Stimulated activated naive B cell treated with anti-CD40 and anti-IgM and Interleukin-4, amounts not matched to agents 10 μg/mL and 1 μg/mL and 100 μg/mL, for 72 hours (primary cell): ENCODE results near the gene C9orf78.

Source experiments
- ATAC-seq, 2 donors: fragments of 150-1000 bp; cut with Tn5 transposase; replicated peaks; 2 replicates each; pipeline ENCODE4 v1.10.0; 2021; ENCODE audit warnings: moderate library complexity in 1 of 2
- DNase-seq: peaks from one replicate; pipeline ENCODE4 v3.0.0; 2021
- H3K27ac Mint-ChIP-seq: one replicate; pipeline ENCODE4 v1.8.0; 2022; ENCODE audit warnings: mild to moderate bottlenecking, mixed read lengths
- H3K27me3 Mint-ChIP-seq, 2 donors: one replicate each; pipeline ENCODE4 v1.8.0; 2022; ENCODE audit warnings: mixed read lengths in 2 of 2
- H3K36me3 Mint-ChIP-seq, 2 donors: one replicate each; pipeline ENCODE4 v1.8.0; 2022; ENCODE audit warnings: mixed read lengths in 2 of 2, mild to moderate bottlenecking in 1 of 2
- H3K4me1 Mint-ChIP-seq, 2 donors: one replicate each; pipeline ENCODE4 v1.8.0; 2022; ENCODE audit warnings: mixed read lengths in 2 of 2, mild to moderate bottlenecking in 1 of 2
- H3K4me3 Mint-ChIP-seq, 2 donors: one replicate each; pipeline ENCODE4 v1.8.0; 2022; ENCODE audit warnings: mild to moderate bottlenecking in 2 of 2, mixed read lengths in 2 of 2, moderate library complexity in 1 of 2
- H3K9me3 Mint-ChIP-seq, 2 donors: one replicate each; pipeline ENCODE4 v1.8.0; 2022; ENCODE audit warnings: mixed read lengths in 2 of 2, mild to moderate bottlenecking in 1 of 2

C9orf78 gene

DNA sequence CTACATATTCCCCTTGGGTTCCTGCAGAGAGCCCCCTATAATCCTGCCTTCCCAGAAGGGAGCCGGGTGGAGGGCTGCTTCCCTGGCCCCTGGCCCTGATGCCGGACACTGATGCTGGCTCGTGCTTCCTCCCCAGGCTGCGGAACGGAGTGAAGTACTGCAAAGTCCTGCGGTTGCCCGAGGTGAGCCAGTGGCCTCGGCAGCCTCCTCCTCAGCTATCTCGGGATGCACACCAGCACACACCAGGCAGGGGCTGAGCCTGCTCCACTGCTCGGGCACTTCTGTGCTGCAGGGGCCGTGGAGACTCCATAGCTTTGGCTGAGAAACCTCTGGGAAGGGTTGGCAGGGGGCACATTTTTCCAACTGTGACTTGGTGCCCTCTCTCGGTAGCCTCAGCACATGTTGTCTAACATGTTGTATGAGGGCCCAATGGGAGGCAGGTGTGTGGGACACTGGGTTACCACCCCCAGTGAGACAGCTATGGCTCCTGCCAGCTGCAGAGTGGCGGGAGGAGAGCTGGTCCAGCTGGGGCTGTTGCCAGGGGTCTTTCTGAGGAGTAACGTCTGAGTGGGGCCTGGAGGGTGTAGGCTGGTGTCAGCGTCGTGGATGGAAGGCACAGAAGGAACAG is 38.6 kb upstream of the C9orf78 start:
- H3K4me1 Mint-ChIP-seq, result peaks cover 8 to 12% of the 10 kb centered on the region in 2 donors
- no peaks in the 10 kb centered on the region for H3K27me3 Mint-ChIP-seq

DNA sequence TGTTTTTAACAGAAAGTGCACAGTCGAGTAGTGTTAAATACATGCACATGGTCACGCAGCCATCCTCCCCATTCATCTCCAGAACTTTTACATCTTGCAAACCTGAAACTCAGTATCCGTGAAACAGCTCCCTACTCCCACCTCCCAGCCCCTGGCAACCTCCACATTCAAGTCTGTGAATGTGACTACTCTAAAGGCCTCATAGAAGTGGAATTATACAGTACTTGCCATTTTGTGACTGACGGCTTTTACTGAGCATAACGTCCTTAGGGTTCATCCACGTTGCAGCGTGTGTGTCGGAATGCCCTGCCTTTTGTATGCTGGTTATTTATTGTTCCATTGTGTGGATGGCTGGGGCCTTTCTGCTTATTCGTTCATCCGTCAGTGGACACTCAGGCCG is 36.0 kb upstream of the C9orf78 start:
- Mint-ChIP-seq H3K4me1 (peaks cover 5 to 12% of the 10 kb centered on the region in 2 donors), H3K4me3 (no peak overlapping the region), H3K9me3 (no peaks in the 10 kb centered on the region), H3K27ac (no peak overlapping the region), H3K27me3 (no peaks in the 10 kb centered on the region), H3K36me3 (peaks cover 38 to 64% of the 10 kb centered on the region in 2 donors)
- ATAC-seq (no peak), DNase-seq (no peak)

More for the DNA sequence above, 38.6 kb upstream of the C9orf78 start:
- ATAC-seq (no peak), DNase-seq (no peak)
- Mint-ChIP-seq H3K36me3 (peaks cover 35 to 52% of the 10 kb centered on the region in 2 donors), H3K9me3 (no peaks in the 10 kb centered on the region), H3K4me3 (no peak overlapping the region), H3K27ac (peak overlapping the region; percentile 94)

GRCh38 chr9:129869585-129870501 is 34.8 kb upstream of the C9orf78 start:
- H3K36me3 Mint-ChIP-seq, result peaks cover 40 to 62% of the 10 kb centered on the region in 2 donors
- DNase-seq, result no peak
- no peaks in the 10 kb centered on the region for H3K27me3 Mint-ChIP-seq
- ATAC-seq, result no peak
- H3K4me3 Mint-ChIP-seq, result no peak overlapping the region
- no peaks in the 10 kb centered on the region for H3K9me3 Mint-ChIP-seq
- peaks cover 12% of the 10 kb centered on the region in 2 donors for H3K4me1 Mint-ChIP-seq
- peak overlapping the region; percentile 4 for H3K27ac Mint-ChIP-seq

DNA sequence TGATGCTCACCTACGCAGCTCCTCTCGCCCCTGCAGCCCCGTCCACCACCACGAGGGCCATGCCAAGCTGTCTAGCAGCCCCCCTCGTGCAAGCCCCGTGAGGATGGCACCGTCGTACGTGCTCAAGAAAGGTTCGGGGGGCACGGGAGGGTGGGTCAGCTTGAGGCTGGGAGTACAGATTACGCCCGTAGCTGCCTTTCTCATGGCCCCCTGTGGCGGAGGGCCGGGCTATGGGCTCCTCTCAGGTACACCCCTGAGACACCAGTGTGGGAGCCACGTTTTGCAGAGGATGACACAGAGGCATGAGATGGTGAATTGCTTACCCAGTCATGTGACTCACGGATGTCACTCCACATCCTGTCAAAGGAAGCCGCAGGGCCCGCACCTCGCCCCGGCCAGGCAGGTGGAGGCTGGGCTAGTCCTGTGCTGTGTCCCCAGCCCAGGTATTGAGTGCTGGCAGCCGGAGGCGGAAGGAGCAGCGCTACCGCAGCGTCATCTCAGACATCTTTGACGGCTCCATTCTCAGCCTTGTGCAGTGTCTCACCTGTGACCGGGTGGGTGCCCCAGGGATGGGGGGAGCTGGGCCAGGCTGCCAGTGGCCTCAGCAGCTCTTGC is 33.9 kb upstream of the C9orf78 start:
- Mint-ChIP-seq H3K4me3 (no peak overlapping the region), H3K4me1 (peaks cover 12% of the 10 kb centered on the region in 2 donors), H3K36me3 (peaks cover 38 to 58% of the 10 kb centered on the region in 2 donors), H3K9me3 (no peaks in the 10 kb centered on the region), H3K27ac (no peak overlapping the region), H3K27me3 (no peaks in the 10 kb centered on the region)
- DNase-seq, result no peak
- peak; percentile 56 to 80 for ATAC-seq

GRCh38 chr9:129868023-129868871 is 33.2 kb upstream of the C9orf78 start:
- Mint-ChIP-seq H3K27ac (no peak overlapping the region), H3K36me3 (peaks cover 38 to 58% of the 10 kb centered on the region in 2 donors), H3K27me3 (no peaks in the 10 kb centered on the region), H3K4me3 (peak overlapping the region in 1 of 2 donors; percentile 29), H3K9me3 (no peaks in the 10 kb centered on the region), H3K4me1 (peaks cover 12% of the 10 kb centered on the region in 2 donors)
- ATAC-seq (no peak), DNase-seq (no peak)

DNA sequence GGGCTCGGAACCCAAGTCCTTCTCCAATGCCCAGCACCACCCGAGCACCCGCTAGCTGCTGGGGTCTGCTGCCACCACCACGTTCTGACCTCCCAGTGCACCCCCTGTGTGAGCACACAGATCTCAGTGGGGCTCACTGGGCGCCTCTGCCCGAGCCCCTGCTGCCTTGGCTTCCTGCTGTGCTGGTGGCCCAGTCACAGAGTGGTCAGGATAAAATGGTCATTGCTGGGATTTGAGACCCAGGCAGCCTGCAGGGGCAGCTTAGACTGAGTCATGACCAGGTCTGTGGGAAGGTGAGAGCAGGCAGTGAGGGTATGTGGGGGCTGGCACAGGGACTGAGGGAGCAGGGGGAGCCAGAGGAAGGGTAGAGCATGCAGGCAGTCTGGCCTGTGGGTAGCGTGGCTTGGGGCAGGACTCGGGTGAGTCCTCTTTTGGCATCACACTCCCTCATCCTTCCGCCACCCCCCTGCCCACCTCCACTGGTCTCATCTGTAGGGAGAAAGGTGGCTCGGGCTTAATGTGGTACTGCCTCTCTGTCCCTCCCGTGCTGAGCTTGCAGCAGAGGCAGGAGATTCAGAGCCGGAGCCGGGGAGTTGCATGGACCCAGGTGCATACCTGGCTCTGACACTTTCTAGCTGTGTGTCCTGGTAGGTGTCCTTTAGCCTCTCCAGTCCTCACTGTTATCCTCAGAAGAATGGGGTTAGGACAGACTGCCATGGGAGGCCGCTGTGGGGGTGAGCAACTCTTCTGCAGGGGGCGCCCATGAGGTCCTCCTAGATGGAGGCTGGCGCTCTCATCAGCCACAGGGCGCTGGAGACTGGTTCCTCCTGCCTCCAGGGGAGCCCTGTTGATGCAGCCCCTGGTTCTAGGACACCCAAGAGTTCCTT is 32.3 kb upstream of the C9orf78 start:
- no peak for ATAC-seq
- Mint-ChIP-seq H3K9me3 (no peaks in the 10 kb centered on the region), H3K27ac (no peak overlapping the region), H3K27me3 (no peaks in the 10 kb centered on the region), H3K4me3 (peak overlapping the region in 1 of 2 donors; percentile 29), H3K36me3 (peaks cover 39 to 60% of the 10 kb centered on the region in 2 donors), H3K4me1 (peaks cover 12% of the 10 kb centered on the region in 2 donors)
- no peak for DNase-seq

GRCh38 chr9:129866394-129867135 is 31.5 kb upstream of the C9orf78 start:
- Mint-ChIP-seq H3K4me1 (peaks cover 12% of the 10 kb centered on the region in 2 donors), H3K9me3 (no peaks in the 10 kb centered on the region), H3K27me3 (no peaks in the 10 kb centered on the region), H3K4me3 (no peak overlapping the region), H3K36me3 (peaks cover 42 to 65% of the 10 kb centered on the region in 2 donors), H3K27ac (peak overlapping the region; percentile 22)
- DNase-seq (no peak), ATAC-seq (no peak)

GRCh38 chr9:129865668-129866320 is 30.7 kb upstream of the C9orf78 start:
- Mint-ChIP-seq H3K27me3 (no peaks in the 10 kb centered on the region), H3K4me1 (peaks cover 11 to 12% of the 10 kb centered on the region in 2 donors), H3K9me3 (no peaks in the 10 kb centered on the region), H3K36me3 (peaks cover 42 to 65% of the 10 kb centered on the region in 2 donors), H3K27ac (peak overlapping the region; percentile 22), H3K4me3 (no peak overlapping the region)
- DNase-seq (no peak), ATAC-seq (no peak)

DNA sequence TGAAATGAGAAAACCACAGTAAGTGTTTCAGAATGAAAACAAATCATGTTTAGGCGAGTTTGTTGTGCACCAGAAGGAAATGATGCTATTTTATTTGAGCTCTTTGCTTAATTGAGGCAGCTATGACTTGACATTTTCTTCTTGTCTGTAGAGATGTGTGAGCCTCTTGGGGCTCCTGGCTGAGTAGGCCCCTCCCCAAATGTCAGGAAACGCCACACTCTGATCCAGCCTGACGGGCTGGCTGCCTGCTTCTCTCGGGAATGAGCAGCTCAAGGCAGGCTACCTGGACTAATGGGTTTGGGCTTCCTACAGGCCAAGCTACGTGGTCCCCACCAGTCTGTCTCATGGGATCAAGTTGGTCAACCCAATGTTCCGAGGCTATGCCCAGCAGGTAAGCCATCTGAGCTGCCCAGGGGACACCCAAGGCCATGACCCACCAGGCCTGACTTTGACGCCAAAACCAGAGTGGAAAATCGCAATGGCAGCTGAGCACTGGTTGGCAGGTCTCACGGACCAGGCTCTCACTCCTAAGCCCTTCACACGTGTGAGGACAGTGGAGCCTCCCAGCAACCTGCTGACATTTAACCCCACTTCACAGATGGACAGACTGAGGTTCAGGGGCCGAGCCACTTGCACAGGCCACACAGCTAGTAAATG is 30.0 kb upstream of the C9orf78 start:
- H3K36me3 Mint-ChIP-seq, result peaks cover 45 to 65% of the 10 kb centered on the region in 2 donors
- DNase-seq, result no peak
- no peaks in the 10 kb centered on the region for H3K9me3 Mint-ChIP-seq
- no peak for ATAC-seq
- H3K4me3 Mint-ChIP-seq, result no peak overlapping the region
- H3K27me3 Mint-ChIP-seq, result no peaks in the 10 kb centered on the region
- H3K27ac Mint-ChIP-seq, result no peak overlapping the region
- H3K4me1 Mint-ChIP-seq, result peaks cover 11 to 12% of the 10 kb centered on the region in 2 donors

GRCh38 chr9:129863059-129863690 is 28.1 kb upstream of the C9orf78 start:
- ATAC-seq, result no peak

GRCh38 chr9:129861447-129861827 is 26.4 kb upstream of the C9orf78 start:
- H3K4me1 Mint-ChIP-seq, result peaks cover 1 to 7% of the 10 kb centered on the region in 2 donors
- H3K9me3 Mint-ChIP-seq, result no peaks in the 10 kb centered on the region
- no peak overlapping the region for H3K4me3 Mint-ChIP-seq
- no peak overlapping the region for H3K27ac Mint-ChIP-seq
- ATAC-seq (no peak), DNase-seq (no peak)
- H3K27me3 Mint-ChIP-seq, result no peaks in the 10 kb centered on the region
- peaks cover 44 to 59% of the 10 kb centered on the region in 2 donors for H3K36me3 Mint-ChIP-seq

More at GRCh38 chr9:129863059-129863690, 28.1 kb upstream of the C9orf78 start:
- DNase-seq, result no peak
- H3K27ac Mint-ChIP-seq, result peak overlapping the region; percentile 63
- no peaks in the 10 kb centered on the region for H3K9me3 Mint-ChIP-seq
- no peak overlapping the region for H3K4me3 Mint-ChIP-seq
- peaks cover 5 to 12% of the 10 kb centered on the region in 2 donors for H3K4me1 Mint-ChIP-seq
- no peaks in the 10 kb centered on the region for H3K27me3 Mint-ChIP-seq
- H3K36me3 Mint-ChIP-seq, result peaks cover 47 to 59% of the 10 kb centered on the region in 2 donors
